ENCODE measurements around the gene ELAVL3. TPM values are rescaled to one million over a fixed set of nuclear protein-coding genes. Genes with fewer than 3 reads are reported as not detected.

The ELAVL3 gene
- total RNA-seq, 1 donor = not detected

DNA sequence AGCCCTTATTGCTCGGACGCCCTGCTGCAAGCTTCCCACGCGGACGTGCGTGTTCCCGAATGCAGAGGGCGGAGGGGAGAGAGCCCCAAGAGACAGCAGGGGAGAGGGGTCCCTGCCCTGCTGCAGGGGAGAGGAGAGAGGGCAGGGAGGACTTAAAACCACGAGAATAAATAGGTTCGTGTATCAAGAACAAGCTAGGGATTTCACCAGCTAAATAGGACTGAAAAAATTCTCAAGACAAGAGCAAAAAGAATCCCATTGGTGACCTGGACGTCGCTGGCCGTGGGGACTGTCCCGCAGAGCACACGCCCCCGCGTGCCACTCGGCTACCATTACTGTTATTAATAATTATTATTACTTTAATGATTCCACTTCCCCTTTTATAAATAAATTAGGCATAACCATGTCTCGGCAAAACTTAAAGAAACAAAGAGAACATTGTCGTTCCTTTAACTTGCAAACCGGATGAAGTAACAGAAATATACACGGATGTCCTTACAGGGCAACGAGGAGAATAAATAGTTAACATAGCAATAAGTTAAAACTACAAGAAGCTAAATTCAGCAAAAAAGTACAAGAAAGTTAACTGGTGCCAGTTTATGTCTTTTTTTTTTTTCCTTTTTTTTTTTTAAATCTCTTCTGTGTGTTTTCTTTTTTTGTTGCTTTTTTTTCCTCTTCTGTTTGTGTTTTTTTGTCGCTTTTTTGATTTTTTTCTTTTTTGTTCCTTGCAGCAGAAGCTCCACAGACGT, 28.8 kb downstream of the ELAVL3 start:
- no peak for DNase-seq (ENCODE audit: low read depth)
- TF ChIP-seq CTCF (IDR thresholded peaks at IDR 0.05; ENCODE audit: insufficient read depth, low read depth, low read length) = no peak
- no peak overlapping the region for H3K4me3 ChIP-seq (ENCODE audit: low read depth, low read length)

GRCh38 chr19:11451327-11451870, 29.4 kb downstream of the ELAVL3 start:
- DNase-seq (ENCODE audit: low read depth) = no peak
- no peak overlapping the region for H3K4me3 ChIP-seq (ENCODE audit: low read depth, low read length)
- TF ChIP-seq CTCF (IDR thresholded peaks at IDR 0.05; ENCODE audit: insufficient read depth, low read depth, low read length) = no peak

DNA sequence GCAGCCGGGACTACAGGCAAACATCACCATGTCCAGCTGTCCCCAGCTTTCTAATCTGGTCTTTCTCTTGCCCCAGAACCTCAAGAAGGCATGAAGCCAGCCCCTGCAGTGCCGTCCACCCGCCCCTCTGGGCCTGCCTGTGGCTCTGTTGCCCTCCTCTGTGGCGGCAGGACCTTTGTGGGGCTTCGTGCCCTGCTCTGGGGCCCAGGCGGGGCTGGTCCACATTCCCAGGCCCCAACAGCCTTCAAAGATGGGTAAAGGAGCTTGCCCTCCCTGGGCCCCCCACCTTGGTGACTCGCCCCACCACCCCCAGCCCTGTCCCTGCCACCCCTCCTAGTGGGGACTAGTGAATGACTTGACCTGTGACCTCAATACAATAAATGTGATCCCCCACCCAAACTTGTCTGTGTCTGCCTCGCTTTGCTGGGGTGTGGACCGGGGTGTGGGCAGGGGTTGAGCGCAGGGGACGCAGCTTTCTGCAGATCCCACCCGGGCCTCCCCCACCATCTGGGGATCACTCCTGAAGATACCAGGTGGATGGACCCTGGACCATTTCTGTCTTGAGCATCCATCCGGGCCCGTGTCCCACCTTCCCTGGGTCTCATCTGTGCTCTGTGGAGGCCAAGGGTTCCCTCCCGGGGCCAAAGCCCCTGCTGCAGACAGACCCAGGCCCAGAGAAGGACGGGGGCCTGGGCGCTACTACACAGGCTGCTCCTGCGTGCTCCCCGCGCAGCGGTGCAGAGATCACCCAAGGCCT, 30.1 kb downstream of the ELAVL3 start:
- TF ChIP-seq CTCF (IDR thresholded peaks at IDR 0.05; ENCODE audit: insufficient read depth, low read depth, low read length) = no peak
- H3K4me3 ChIP-seq (ENCODE audit: low read depth, low read length) = no peak overlapping the region
- no peak for DNase-seq (ENCODE audit: low read depth)

DNA sequence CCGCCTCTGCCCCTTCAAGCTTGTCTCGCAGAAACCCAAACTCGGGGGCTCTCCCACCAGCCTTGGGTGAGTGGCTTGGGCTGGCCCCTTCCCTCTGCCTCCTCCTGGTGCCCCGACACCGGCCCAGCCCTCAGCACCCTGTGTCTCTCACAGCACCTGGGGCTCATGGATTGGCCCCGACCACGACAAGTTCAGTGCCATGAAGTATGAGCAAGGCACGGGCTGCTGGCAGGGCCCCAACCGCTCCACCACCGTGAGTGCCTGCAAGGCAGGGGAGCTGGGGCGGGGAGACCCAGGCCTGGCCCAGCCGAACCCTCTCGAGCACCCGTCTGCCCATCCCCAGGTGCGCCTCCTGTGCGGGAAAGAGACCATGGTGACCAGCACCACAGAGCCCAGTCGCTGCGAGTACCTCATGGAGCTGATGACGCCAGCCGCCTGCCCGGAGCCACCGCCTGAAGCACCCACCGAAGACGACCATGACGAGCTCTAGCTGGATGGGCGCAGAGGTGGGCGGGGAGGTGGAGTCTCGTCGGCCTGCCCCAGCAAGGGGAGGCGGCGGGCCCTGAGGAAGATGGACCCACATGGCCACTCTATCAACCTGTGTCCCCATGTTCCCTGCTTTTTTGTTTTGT, 31.8 kb downstream of the ELAVL3 start:
- TF ChIP-seq CTCF (IDR thresholded peaks at IDR 0.05; ENCODE audit: insufficient read depth, low read depth, low read length) = no peak

GRCh38 chr19:11448410-11448809, 32.4 kb downstream of the ELAVL3 start:
- no peak overlapping the region for H3K4me3 ChIP-seq (ENCODE audit: low read depth, low read length)
- TF ChIP-seq CTCF (IDR thresholded peaks at IDR 0.05; ENCODE audit: insufficient read depth, low read depth, low read length) = no peak
- DNase-seq (ENCODE audit: low read depth) = no peak

More for the DNA sequence above, 31.8 kb downstream of the ELAVL3 start:
- no peak for DNase-seq (ENCODE audit: low read depth)
- H3K4me3 ChIP-seq (ENCODE audit: low read depth, low read length) = no peak overlapping the region

GRCh38 chr19:11447347-11448262, 33.2 kb downstream of the ELAVL3 start:
- H3K4me3 ChIP-seq (ENCODE audit: low read depth, low read length) = no peak overlapping the region
- TF ChIP-seq CTCF (IDR thresholded peaks at IDR 0.05; ENCODE audit: insufficient read depth, low read depth, low read length) = no peak
- no peak for DNase-seq (ENCODE audit: low read depth)
